ENCODE measurements around the gene TMPRSS11A. TPM values are rescaled to one million over a fixed set of nuclear protein-coding genes. Genes with fewer than 3 reads are reported as not detected.

The TMPRSS11A gene
- total RNA-seq, 1 donor from 2014 or later, result not detected

GRCh38 chr4:67891645-67892044, 71.6 kb downstream of the TMPRSS11A start:
- H3K4me3 ChIP-seq (ENCODE audit: low read depth, low read length), result no peak overlapping the region
- DNase-seq (ENCODE audit: low read depth) (no peak), FAIRE-seq (no peak)
- TF ChIP-seq, protein P1, sequence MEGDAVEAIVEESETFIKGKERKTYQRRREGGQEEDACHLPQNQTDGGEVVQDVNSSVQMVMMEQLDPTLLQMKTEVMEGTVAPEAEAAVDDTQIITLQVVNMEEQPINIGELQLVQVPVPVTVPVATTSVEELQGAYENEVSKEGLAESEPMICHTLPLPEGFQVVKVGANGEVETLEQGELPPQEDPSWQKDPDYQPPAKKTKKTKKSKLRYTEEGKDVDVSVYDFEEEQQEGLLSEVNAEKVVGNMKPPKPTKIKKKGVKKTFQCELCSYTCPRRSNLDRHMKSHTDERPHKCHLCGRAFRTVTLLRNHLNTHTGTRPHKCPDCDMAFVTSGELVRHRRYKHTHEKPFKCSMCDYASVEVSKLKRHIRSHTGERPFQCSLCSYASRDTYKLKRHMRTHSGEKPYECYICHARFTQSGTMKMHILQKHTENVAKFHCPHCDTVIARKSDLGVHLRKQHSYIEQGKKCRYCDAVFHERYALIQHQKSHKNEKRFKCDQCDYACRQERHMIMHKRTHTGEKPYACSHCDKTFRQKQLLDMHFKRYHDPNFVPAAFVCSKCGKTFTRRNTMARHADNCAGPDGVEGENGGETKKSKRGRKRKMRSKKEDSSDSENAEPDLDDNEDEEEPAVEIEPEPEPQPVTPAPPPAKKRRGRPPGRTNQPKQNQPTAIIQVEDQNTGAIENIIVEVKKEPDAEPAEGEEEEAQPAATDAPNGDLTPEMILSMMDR (IDR thresholded peaks at IDR 0.05; ENCODE audit: insufficient read depth, low read length, severe bottlenecking), result no peak
- no peaks in the 10 kb centered on the region for H3K36me3 ChIP-seq (ENCODE audit: control insufficient read depth, insufficient read depth, low read length)
- no peaks in the 10 kb centered on the region for H3K27me3 ChIP-seq (ENCODE audit: control insufficient read depth, insufficient read depth, low read length)

DNA sequence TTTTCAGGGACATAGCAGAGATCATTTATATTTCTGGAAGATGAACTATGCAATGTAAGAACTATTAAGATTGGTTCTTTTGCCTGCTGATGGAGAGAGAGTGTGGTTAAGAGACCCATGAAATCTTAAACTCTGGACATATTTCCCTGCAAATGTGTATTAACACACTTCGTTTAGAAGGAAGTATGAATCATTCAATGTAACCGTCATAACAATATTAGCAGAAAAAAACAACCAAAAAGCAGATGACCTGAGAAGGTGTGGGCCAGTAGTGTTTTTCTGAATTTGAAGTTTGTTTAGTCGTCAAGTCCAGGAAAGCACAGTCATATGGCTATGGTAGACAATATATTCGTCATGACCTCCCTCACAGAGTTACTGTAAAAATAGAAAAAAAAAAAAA, 77.0 kb downstream of the TMPRSS11A start:
- H3K36me3 ChIP-seq (ENCODE audit: control insufficient read depth, insufficient read depth, low read length), result no peaks in the 10 kb centered on the region
- H3K4me3 ChIP-seq (ENCODE audit: low read depth, low read length), result no peak overlapping the region
- FAIRE-seq, result no peak

DNA sequence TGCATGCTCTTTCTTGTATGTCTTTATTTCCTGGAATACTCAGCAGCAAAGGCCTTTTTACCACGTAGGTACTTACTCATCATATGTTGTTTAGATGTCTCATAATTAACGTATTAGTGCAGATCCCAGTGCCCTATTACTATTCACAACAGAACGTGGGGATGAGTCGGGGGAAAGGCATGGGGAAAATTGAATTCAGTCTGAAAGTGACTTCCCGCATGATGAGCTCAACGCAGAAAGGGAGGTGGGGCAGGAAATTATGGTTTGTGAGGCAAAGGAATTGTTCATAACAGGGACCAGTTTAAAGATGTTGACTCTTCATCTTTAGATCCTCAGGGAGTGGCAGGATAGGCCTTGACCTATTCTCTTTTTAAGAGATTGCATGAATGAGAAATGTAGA, 77.5 kb downstream of the TMPRSS11A start:
- peak; percentile 100 for DNase-seq (ENCODE audit: low read depth)
- TF ChIP-seq, protein P1 (IDR thresholded peaks at IDR 0.05; ENCODE audit: insufficient read depth, low read length, severe bottlenecking), result no peak
- H3K27me3 ChIP-seq (ENCODE audit: control insufficient read depth, insufficient read depth, low read length), result no peaks in the 10 kb centered on the region
- no peak overlapping the region for H3K4me3 ChIP-seq (ENCODE audit: low read depth, low read length)
- H3K36me3 ChIP-seq (ENCODE audit: control insufficient read depth, insufficient read depth, low read length), result no peaks in the 10 kb centered on the region
- FAIRE-seq, result peak; percentile 98

More for the DNA sequence above, 77.0 kb downstream of the TMPRSS11A start:
- TF ChIP-seq, protein P1 (IDR thresholded peaks at IDR 0.05; ENCODE audit: insufficient read depth, low read length, severe bottlenecking), result no peak
- DNase-seq (ENCODE audit: low read depth), result peak; percentile 91
- H3K27me3 ChIP-seq (ENCODE audit: control insufficient read depth, insufficient read depth, low read length), result no peaks in the 10 kb centered on the region

DNA sequence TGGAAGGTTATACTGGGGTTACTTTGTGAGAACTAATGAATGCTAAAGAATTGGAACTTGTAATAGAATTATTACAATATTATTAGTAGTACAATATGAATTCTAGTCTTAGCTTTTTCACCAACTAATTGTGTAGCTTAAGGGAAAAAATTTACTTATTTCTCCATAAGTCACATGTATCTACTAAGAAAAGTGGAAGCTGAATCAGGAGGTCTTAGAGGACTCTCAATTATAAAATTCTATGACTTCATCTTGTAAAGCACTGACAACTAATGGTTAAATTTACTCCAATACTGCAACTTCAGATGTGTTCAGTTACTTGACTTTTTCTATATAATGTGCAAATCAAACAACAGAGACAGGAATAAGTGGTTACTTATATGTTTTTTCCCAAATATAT, 78.6 kb downstream of the TMPRSS11A start:
- H3K27me3 ChIP-seq (ENCODE audit: control insufficient read depth, insufficient read depth, low read length), result no peaks in the 10 kb centered on the region
- no peak for FAIRE-seq
- H3K4me3 ChIP-seq (ENCODE audit: low read depth, low read length), result no peak overlapping the region
- TF ChIP-seq, protein P1 (IDR thresholded peaks at IDR 0.05; ENCODE audit: insufficient read depth, low read length, severe bottlenecking), result no peak
- no peaks in the 10 kb centered on the region for H3K36me3 ChIP-seq (ENCODE audit: control insufficient read depth, insufficient read depth, low read length)
- no peak for DNase-seq (ENCODE audit: low read depth)

DNA sequence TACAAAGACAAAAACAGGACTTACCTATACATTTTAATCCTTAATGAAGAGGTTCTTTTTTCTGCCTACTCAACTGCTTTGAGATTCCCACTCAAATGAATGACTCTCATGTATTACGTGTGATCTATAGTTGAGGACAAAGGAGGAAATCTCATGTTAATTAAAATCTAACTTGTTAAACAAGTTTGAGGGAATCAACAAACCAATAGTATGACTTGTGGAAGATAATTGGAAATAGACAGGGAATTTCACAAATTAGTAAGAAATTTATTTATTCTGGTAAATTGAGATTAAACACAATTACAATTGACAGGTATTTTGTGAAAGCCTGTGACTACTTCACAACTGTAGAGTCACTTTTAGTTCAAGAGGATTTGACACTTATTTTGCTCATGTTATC, 79.4 kb downstream of the TMPRSS11A start, which contains the start of gene TMPRSS11D:
TMPRSS11D (minus strand) TSS at position 101 of the 400 bp plus-strand sequence; CDS start at position 32, 69 bp downstream.
- H3K27me3 ChIP-seq (ENCODE audit: control insufficient read depth, insufficient read depth, low read length), result no peaks in the 10 kb centered on the region
- TF ChIP-seq, protein P1 (IDR thresholded peaks at IDR 0.05; ENCODE audit: insufficient read depth, low read length, severe bottlenecking), result no peak
- no peak for DNase-seq (ENCODE audit: low read depth)
- FAIRE-seq, result no peak
- H3K4me3 ChIP-seq (ENCODE audit: low read depth, low read length), result no peak within 1 kb of the TSS
- H3K36me3 ChIP-seq (ENCODE audit: control insufficient read depth, insufficient read depth, low read length), result no peaks in the 10 kb centered on the region

DNA sequence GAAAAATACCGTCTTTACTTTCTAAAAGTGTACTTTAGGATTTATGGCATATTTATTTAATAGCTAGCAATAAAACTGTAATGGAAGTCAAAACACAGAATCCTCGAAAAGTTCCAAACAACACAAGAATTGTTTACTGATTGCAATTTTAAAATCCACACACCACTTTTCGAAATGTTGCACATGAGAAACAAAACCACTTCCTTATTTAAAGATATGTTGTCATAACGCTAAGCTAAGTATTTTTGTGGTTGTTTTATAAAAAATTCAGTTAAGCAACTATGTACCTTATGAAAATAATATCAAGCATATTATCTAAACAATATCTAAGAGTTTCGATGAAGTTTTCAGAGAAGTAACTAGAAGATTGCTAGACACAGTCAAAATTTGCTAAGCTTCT, 79.8 kb downstream of the TMPRSS11A start:
- no peaks in the 10 kb centered on the region for H3K36me3 ChIP-seq (ENCODE audit: control insufficient read depth, insufficient read depth, low read length)
- no peaks in the 10 kb centered on the region for H3K27me3 ChIP-seq (ENCODE audit: control insufficient read depth, insufficient read depth, low read length)
- TF ChIP-seq, protein P1 (IDR thresholded peaks at IDR 0.05; ENCODE audit: insufficient read depth, low read length, severe bottlenecking), result no peak
- FAIRE-seq (no peak), DNase-seq (ENCODE audit: low read depth) (no peak)
- H3K4me3 ChIP-seq (ENCODE audit: low read depth, low read length), result no peak overlapping the region

Data from bronchial epithelial cell (primary cell).